Measurements from ENCODE around the gene ZSCAN22.

The ZSCAN22 gene

DNA sequence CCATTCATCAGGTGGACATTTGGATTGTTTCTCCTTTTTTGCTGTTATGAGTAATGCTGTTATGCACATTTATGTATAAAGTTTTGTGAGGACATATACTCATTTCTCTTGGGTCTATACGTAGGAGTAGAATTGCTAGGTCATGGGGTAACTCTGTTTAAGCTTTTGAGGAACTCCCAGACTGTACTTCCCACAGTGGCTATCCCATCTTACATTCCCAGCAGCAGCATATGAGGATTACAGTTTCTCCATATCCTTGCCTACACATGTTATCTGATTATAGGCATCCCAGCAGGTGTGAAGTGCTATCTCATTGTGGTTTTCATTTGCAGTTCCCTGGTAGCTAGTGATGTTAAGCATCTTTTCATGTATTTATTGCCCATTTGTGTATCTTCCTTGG lies 5.9 kb downstream of the ZSCAN22 start:
- DNase-seq (ENCODE audit: low read depth), result no peak
- TF ChIP-seq, protein P1, sequence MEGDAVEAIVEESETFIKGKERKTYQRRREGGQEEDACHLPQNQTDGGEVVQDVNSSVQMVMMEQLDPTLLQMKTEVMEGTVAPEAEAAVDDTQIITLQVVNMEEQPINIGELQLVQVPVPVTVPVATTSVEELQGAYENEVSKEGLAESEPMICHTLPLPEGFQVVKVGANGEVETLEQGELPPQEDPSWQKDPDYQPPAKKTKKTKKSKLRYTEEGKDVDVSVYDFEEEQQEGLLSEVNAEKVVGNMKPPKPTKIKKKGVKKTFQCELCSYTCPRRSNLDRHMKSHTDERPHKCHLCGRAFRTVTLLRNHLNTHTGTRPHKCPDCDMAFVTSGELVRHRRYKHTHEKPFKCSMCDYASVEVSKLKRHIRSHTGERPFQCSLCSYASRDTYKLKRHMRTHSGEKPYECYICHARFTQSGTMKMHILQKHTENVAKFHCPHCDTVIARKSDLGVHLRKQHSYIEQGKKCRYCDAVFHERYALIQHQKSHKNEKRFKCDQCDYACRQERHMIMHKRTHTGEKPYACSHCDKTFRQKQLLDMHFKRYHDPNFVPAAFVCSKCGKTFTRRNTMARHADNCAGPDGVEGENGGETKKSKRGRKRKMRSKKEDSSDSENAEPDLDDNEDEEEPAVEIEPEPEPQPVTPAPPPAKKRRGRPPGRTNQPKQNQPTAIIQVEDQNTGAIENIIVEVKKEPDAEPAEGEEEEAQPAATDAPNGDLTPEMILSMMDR (IDR thresholded peaks at IDR 0.05; ENCODE audit: low read length, missing control alignments), result no peak
- no peak overlapping the region for H3K4me3 ChIP-seq (replicated peaks; ENCODE audit: low read depth, low read length)

DNA sequence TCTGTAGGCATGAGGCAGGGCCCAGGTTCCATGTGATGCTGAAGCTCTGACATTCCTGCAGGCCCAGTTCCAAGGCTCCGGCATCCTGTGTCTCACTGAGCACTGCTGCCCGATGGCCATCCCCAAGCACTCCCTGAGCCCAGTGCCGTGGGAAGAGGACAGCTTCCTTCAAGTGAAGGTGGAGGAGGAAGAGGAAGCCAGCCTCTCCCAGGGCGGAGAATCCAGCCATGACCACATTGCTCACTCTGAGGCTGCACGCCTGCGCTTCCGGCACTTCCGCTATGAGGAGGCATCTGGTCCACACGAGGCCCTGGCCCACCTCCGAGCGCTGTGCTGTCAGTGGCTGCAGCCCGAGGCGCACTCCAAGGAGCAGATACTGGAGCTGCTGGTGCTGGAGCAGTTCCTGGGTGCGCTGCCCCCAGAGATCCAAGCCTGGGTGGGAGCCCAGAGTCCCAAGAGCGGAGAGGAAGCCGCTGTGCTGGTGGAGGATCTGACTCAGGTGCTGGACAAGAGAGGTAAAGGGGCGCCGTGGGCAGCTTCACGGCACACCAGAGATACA lies 8.0 kb downstream of the ZSCAN22 start:
- TF ChIP-seq, protein P1 (IDR thresholded peaks at IDR 0.05; ENCODE audit: low read length, missing control alignments), result no peak
- no peak for DNase-seq (ENCODE audit: low read depth)
- no peak overlapping the region for H3K4me3 ChIP-seq (replicated peaks; ENCODE audit: low read depth, low read length)

DNA sequence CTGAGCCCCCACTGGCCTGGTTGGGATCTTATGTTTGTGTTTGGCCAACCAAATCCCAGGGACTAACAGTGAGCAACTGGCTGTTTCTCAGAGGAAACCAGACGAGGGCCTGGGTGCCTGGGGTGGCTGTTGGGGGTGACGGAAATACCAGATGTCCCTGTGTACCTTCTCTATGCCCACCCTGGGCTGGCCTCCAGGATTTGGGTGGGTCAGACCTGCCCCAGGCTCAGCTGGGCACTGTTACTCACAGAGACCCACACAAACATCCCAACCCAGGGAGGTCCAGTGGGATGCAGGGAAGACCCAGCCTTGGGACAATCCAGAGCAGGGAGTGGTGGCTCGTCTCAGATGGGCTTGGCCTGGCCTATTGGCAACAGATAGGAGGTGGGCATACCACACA lies 8.8 kb downstream of the ZSCAN22 start:
- DNase-seq (ENCODE audit: low read depth), result no peak
- TF ChIP-seq, protein P1 (IDR thresholded peaks at IDR 0.05; ENCODE audit: low read length, missing control alignments), result no peak

DNA sequence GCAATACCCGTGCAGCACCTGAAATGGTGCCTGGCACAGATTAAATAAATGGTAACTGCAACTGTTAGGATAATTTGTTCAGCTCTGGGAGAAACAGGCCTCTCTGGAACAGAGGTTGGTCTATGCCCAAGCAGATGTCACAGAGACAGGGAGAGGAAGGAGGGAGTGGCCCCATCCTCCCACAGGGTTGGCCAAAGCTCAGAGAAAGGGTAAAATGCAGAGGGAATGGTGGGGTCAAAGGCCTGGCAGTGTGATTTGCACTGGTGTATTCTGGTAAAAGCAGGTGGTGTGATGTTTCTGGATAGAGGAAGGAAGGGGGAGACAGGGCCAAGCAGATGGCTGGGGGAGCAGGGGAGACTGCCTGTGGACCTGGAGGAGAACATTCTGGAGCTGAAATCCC lies 9.4 kb downstream of the ZSCAN22 start:
- no peak for DNase-seq (ENCODE audit: low read depth)
- TF ChIP-seq, protein P1 (IDR thresholded peaks at IDR 0.05; ENCODE audit: low read length, missing control alignments), result no peak
- H3K4me3 ChIP-seq (replicated peaks; ENCODE audit: low read depth, low read length), result no peak overlapping the region

More for the DNA sequence above, 8.8 kb downstream of the ZSCAN22 start:
- no peak overlapping the region for H3K4me3 ChIP-seq (replicated peaks; ENCODE audit: low read depth, low read length)

DNA sequence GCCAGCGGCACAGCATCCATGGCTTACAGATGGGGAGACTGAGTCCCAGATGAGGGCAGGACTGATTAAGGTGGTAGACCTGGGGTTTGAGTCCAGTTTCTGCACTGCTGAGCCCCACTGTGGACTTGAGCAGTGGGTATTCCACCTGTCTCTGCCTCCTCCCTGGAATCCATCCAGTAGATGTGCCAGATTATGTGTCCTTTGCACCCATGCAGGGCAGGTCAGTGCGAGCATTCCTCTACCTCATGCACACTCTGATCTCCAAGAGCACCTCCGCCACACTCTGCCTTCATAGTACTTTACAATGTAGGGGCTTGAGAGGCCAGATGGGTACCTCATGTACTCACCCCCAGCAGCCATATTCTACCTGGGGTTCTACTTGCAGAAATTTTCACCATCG lies 10.0 kb downstream of the ZSCAN22 start:
- DNase-seq (ENCODE audit: low read depth), result no peak
- no peak overlapping the region for H3K4me3 ChIP-seq (replicated peaks; ENCODE audit: low read depth, low read length)
- TF ChIP-seq, protein P1 (IDR thresholded peaks at IDR 0.05; ENCODE audit: low read length, missing control alignments), result no peak

DNA sequence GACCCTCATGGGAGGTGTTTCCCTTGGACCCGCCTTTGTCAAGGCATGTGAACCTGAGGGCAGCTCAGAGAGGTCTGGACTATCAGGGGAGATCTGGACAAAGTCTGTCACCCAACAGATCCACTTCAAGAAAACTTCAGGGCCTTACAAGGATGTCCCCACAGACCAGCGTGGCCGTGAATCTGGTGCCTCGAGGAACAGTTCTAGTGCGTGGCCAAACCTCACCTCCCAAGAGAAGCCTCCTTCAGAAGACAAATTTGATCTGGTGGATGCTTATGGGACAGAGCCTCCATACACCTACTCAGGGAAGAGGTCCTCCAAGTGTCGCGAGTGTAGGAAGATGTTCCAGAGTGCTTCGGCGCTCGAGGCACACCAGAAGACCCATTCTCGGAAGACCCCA lies 11.5 kb downstream of the ZSCAN22 start:
- no peak overlapping the region for H3K4me3 ChIP-seq (replicated peaks; ENCODE audit: low read depth, low read length)
- TF ChIP-seq, protein P1 (IDR thresholded peaks at IDR 0.05; ENCODE audit: low read length, missing control alignments), result no peak
- no peak for DNase-seq (ENCODE audit: low read depth)

DNA sequence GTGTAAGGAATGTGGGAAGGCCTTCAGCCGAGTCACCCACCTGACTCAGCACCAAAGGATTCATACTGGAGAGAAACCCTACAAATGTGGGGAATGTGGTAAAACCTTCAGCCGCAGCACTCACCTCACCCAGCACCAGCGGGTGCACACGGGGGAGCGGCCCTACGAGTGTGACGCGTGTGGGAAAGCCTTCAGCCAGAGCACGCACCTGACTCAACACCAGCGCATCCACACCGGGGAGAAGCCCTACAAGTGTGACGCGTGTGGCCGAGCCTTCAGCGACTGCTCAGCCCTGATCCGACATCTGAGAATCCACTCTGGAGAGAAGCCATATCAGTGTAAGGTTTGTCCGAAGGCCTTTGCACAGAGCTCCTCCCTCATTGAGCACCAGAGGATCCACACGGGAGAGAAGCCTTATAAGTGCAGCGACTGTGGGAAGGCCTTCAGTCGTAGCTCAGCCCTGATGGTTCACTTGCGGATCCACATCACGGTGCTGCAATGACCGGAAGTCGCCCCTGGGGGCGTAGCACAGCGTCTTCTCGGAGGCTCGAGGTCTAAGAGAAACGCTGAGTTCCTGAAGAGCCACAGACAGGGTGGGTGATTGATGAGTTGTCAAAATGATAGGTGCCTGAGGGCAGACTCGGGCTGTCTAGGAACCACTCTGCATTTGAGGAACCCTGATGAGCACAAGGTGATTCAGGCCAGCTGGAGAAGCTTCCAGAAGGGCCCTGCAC lies 12.2 kb downstream of the ZSCAN22 start:
- no peak overlapping the region for H3K4me3 ChIP-seq (replicated peaks; ENCODE audit: low read depth, low read length)
- no peak for DNase-seq (ENCODE audit: low read depth)
- TF ChIP-seq, protein P1 (IDR thresholded peaks at IDR 0.05; ENCODE audit: low read length, missing control alignments), result no peak
